PC-9 (cell line): ENCODE results near the gene ADAM23.
A peak's percentile ranks its signal among the peaks of the same experiment; 100 is the strongest.

ENCODE experiments used
- EZH2 ChIP-seq: fragments of 200-600 bp; sonication (generic); IDR thresholded peaks from 2 replicates; pipeline ENCODE4 v1.8.0; 2017; ENCODE audit warnings: antibody characterized with exemption, low read depth
- TF ChIP-seq, protein P1 (sequence below): fragments of 200-600 bp; sonication (generic); conservative IDR thresholded peaks from 2 replicates; pipeline ENCODE4 v1.6.1; 2017; ENCODE audit warnings: mixed run types, antibody characterized with exemption, mild to moderate bottlenecking, moderate library complexity

DNA sequence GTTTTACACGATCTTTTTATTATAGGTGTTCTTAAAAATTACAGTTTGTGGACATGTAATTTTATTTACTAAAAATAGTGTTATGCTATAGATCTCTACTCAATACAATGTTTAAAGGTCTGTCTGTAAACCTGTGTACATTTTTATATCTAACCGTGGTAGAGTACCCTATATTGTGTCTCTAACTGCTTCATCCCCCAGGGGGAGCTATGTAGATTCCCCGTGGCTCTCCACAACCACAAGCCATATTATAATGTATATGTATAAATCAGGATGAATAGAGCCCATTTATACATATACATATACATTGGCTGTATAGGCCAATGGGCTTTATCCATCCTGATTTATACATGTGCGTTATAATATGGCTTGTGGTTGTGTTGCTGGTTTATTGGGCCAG is 59.4 kb downstream of the ADAM23 start:
- TF ChIP-seq, protein P1, sequence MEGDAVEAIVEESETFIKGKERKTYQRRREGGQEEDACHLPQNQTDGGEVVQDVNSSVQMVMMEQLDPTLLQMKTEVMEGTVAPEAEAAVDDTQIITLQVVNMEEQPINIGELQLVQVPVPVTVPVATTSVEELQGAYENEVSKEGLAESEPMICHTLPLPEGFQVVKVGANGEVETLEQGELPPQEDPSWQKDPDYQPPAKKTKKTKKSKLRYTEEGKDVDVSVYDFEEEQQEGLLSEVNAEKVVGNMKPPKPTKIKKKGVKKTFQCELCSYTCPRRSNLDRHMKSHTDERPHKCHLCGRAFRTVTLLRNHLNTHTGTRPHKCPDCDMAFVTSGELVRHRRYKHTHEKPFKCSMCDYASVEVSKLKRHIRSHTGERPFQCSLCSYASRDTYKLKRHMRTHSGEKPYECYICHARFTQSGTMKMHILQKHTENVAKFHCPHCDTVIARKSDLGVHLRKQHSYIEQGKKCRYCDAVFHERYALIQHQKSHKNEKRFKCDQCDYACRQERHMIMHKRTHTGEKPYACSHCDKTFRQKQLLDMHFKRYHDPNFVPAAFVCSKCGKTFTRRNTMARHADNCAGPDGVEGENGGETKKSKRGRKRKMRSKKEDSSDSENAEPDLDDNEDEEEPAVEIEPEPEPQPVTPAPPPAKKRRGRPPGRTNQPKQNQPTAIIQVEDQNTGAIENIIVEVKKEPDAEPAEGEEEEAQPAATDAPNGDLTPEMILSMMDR, result peak; percentile 38; the same call in 1 of the 2 replicates
- TF ChIP-seq EZH2, result no peak
